Upper lobe of left lung (tissue), 6 donors: ENCODE results near the gene HBS1L. TPM values are rescaled to one million over a fixed set of nuclear protein-coding genes. Genes with fewer than 3 reads are reported as not detected.

Experiments used
- ATAC-seq, 2 donors: fragments of 200-7000 bp; cut with Tn5 transposase; one replicate each; pipeline ENCODE4 v1.9.1; 2022; ENCODE audit warnings: mild to moderate bottlenecking in 2 of 2, moderate library complexity in 2 of 2; ENCODE audit not compliant: low FRiP score in 2 of 2
- DNase-seq, 2 donors: peaks; one replicate each; pipeline ENCODE4 v3.0.0-alpha.2; 2019 to 2020
- H3K27ac ChIP-seq, 4 donors: fragments of 200-600 bp; sonication (generic); one replicate each; pipeline ENCODE4 v1.5.1; 2016 to 2019
- H3K27me3 ChIP-seq, 4 donors: fragments of 200-600 bp; sonication (generic); one replicate each; pipeline ENCODE4 v1.5.1; 2017 to 2019
- H3K36me3 ChIP-seq, 4 donors: fragments of 200-600 bp; sonication (generic); one replicate each; pipeline ENCODE4 v1.5.1; 2016 to 2019
- H3K4me1 ChIP-seq, 4 donors: fragments of 200-600 bp; sonication (generic); one replicate each; pipeline ENCODE4 v1.5.1; 2018 to 2019
- H3K4me3 ChIP-seq, 4 donors: fragments of 200-600 bp; sonication (generic); one replicate each; pipeline ENCODE4 v1.5.1; 2017 to 2019; ENCODE audit warnings: mild to moderate bottlenecking in 2 of 4, moderate library complexity in 1 of 4
- H3K9me3 ChIP-seq, 4 donors: fragments of 200-600 bp; sonication (generic); one replicate each; pipeline ENCODE4 v1.5.1; 2018 to 2019
- EP300 ChIP-seq, 4 donors: sonication (generic); formaldehyde crosslinking; IDR thresholded peaks; one replicate each; pipeline ENCODE4 v1.5.1; 2017; ENCODE audit warnings: antibody characterized with exemption in 4 of 4, control low read depth in 2 of 4
- POLR2A ChIP-seq, 4 donors: fragments of 450-650 bp; IDR thresholded peaks; one replicate each; pipeline ENCODE4 v1.5.1; 2016 to 2017; ENCODE audit warnings: antibody characterized with exemption in 4 of 4, mild to moderate bottlenecking in 2 of 4
- POLR2AphosphoS5 ChIP-seq, 2 donors: sonication (generic); formaldehyde crosslinking; IDR thresholded peaks; one replicate each; pipeline ENCODE4 v1.5.1; 2017; ENCODE audit warnings: antibody characterized with exemption in 2 of 2
- WGBS, 2 donors: methylation state at CpG; one replicate each; pipeline ENCODE4 v1.1.5; 2017 to 2018; 5-methylcytosine and 5-hydroxymethylcytosine counted together
- total RNA-seq, 6 donors: library from RNA; depleted of rRNA in 4 of 6; stranded (reverse); fragments of >200 nt in 4 of 6; gene quantifications; one replicate each; pipeline versions ENCODE4 v1.1.0 to v1.2.1, GENCODE V29; 2016 to 2021
- TF ChIP-seq, protein P1 (sequence below), 6 experiments: fragments of 450-650 bp in 4 of 6; fragments of 200-600 bp in 2 of 6; sonication (generic) in 2 of 6; IDR thresholded peaks; one replicate each; pipeline ENCODE4 v1.5.1; 2016 to 2019; ENCODE audit warnings: antibody characterized with exemption in 6 of 6
- donor health status: DM: no; HTN: no; CAD: no; lungs with moderate emphysema.
- donor health status: DM: no; HTN: yes; CAD: no; lungs with severe emphysema.

Gene HBS1L
- total RNA-seq: 10 to 100 TPM; 16.8 to 47.0 (median 38.5) TPM

DNA sequence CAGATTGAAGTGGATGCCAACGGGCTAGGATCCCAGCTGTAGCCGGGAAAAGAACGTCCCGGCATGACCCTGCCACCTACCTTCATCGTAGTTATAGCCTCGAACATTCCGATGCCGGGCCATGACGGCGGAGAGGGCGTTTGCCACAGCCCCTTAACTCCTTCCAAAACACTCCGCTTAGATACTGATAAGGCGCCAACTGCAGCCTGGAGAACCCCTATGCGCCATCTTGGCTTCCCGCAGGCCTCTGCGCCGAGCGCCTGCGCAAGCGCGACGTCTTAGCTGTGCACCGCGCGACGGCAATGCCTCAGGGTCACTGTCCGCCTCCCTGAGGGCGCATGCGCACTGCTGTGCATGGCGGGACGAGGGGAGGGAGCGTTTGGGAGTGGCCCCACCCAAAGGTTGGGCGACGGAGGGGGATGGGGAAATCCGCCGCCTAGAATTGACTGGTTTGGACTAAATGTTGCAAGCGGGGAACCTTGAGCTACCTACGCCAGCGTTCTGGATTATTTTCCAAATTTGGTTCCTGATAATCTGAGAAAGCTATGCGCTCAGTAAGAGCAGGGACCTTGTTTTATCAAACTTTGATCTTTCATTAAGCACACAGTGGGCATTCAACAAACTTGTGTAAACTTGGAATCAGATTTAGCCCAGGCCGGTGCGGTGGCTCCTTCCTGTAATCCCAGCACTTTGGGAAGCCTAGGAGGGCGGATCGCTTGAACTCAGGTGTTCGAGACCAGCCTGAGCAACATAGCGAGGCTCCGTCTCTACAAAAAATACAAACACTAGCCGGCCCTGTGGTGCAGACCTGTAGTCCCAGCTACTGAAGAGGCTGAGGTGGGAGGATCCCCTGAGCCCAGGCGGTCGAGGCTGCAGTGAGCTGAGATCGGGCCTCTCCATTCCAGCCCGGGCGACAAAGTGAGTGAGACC, at the start of gene HBS1L:
Gene HBS1L (minus strand): TSS at position 254 of the 930 bp plus-strand sequence. CDS start 131 bp downstream, at position 123.
- peaks cover 0 to 2% (median under 1%) of the 10 kb centered on the region in 4 donors for H3K36me3 ChIP-seq
- no peaks in the 10 kb centered on the region for H3K9me3 ChIP-seq
- TF ChIP-seq POLR2A (IDR thresholded peaks at IDR 0.05) (peak in 3 of 4 donors; percentile 84 to 92 (median 85)), POLR2AphosphoS5 (IDR thresholded peaks at IDR 0.05) (peak; percentile 89 to 98), EP300 (IDR thresholded peaks at IDR 0.05) (peak in 1 of 4 donors; percentile 81)
- TF ChIP-seq, protein P1, sequence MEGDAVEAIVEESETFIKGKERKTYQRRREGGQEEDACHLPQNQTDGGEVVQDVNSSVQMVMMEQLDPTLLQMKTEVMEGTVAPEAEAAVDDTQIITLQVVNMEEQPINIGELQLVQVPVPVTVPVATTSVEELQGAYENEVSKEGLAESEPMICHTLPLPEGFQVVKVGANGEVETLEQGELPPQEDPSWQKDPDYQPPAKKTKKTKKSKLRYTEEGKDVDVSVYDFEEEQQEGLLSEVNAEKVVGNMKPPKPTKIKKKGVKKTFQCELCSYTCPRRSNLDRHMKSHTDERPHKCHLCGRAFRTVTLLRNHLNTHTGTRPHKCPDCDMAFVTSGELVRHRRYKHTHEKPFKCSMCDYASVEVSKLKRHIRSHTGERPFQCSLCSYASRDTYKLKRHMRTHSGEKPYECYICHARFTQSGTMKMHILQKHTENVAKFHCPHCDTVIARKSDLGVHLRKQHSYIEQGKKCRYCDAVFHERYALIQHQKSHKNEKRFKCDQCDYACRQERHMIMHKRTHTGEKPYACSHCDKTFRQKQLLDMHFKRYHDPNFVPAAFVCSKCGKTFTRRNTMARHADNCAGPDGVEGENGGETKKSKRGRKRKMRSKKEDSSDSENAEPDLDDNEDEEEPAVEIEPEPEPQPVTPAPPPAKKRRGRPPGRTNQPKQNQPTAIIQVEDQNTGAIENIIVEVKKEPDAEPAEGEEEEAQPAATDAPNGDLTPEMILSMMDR (IDR thresholded peaks at IDR 0.05): peak in 1 of 6 experiments; percentile 45
- ATAC-seq: peak; percentile 100
- 11 to 34% methylated on average over 10 to 53 of the region's 53 CpGs for WGBS, 2 donors
- peak within 1 kb of the TSS; percentile 67 to 93 (median 75) for H3K4me3 ChIP-seq
- H3K4me1 ChIP-seq: peaks cover 20 to 31% (median 21%) of the 10 kb centered on the region in 4 donors
- H3K27ac ChIP-seq: peak within 1 kb of the TSS; percentile 87 to 92 (median 90)
- DNase-seq: peak; percentile 98
- H3K27me3 ChIP-seq: no peaks in the 10 kb centered on the region

GRCh38 chr6:135104199-135104598, 49.6 kb upstream of the HBS1L start:
- DNase-seq: no peak
- Histone ChIP-seq H3K9me3 (no peaks in the 10 kb centered on the region), H3K4me1 (no peaks in the 10 kb centered on the region), H3K36me3 (no peaks in the 10 kb centered on the region), H3K27me3 (no peaks in the 10 kb centered on the region), H3K4me3 (no peak overlapping the region), H3K27ac (no peak overlapping the region)
- 76 to 83% methylated on average over 4 of the region's 4 CpGs for WGBS, 2 donors
- no peak for ATAC-seq
- TF ChIP-seq, protein P1 (IDR thresholded peaks at IDR 0.05): no peak
- TF ChIP-seq POLR2AphosphoS5 (IDR thresholded peaks at IDR 0.05) (no peak), POLR2A (IDR thresholded peaks at IDR 0.05) (no peak), EP300 (IDR thresholded peaks at IDR 0.05) (no peak)

DNA sequence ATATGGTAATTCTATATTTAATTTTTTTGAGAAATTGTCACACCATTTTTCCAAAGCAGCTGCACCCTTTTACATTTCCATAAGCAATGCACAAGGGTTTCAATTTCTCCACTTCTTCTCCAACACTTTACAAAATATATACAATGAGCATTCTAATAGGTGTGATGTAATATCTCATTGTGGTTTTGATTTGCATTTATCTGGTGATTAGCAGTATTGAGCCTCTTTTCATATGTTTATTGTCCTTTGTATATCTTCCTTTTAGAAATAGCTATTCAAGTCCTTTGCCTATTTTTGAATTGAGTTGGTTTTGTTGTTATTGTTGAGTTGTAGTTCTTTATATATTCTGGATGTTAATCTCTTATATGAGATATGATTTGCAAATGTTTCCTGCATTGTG, 47.6 kb upstream of the HBS1L start:
- no peak for TF ChIP-seq POLR2AphosphoS5 (IDR thresholded peaks at IDR 0.05)
- no peak for TF ChIP-seq POLR2A (IDR thresholded peaks at IDR 0.05)
- no peak for TF ChIP-seq EP300 (IDR thresholded peaks at IDR 0.05)
- TF ChIP-seq, protein P1 (IDR thresholded peaks at IDR 0.05): no peak
- no peak overlapping the region for H3K27ac ChIP-seq
- ATAC-seq (no peak), DNase-seq (no peak)
- no peaks in the 10 kb centered on the region for H3K9me3 ChIP-seq
- no peaks in the 10 kb centered on the region for H3K4me1 ChIP-seq
- no peaks in the 10 kb centered on the region for H3K27me3 ChIP-seq
- H3K36me3 ChIP-seq: no peaks in the 10 kb centered on the region
- no peak overlapping the region for H3K4me3 ChIP-seq

DNA sequence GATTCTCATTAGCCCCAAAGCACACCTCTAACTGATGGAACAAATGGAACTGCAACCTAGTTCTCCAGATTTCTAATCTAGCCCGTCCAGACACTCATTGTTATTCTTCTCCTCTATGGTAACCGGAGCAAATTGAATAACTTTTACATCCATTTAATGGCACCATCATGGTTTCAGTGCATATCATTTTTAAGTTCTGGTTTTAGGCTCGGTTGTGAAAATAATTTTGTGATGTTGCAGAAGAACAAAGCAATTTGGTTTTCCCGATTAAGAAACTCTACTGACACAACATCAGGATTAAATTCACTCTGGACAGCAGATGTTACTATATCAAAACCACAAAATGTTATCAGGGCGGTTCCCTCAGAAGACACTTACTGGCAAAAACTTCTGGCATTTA, 42.5 kb upstream of the HBS1L start:
- no peaks in the 10 kb centered on the region for H3K27me3 ChIP-seq
- 73 to 79% methylated on average over 5 of the region's 5 CpGs for WGBS, 2 donors
- ATAC-seq (no peak), DNase-seq (no peak)
- no peaks in the 10 kb centered on the region for H3K9me3 ChIP-seq
- TF ChIP-seq EP300 (IDR thresholded peaks at IDR 0.05): no peak
- no peak for TF ChIP-seq POLR2AphosphoS5 (IDR thresholded peaks at IDR 0.05)
- no peak for TF ChIP-seq POLR2A (IDR thresholded peaks at IDR 0.05)
- TF ChIP-seq, protein P1 (IDR thresholded peaks at IDR 0.05): no peak
- H3K27ac ChIP-seq: no peak overlapping the region
- no peak overlapping the region for H3K4me3 ChIP-seq
- no peaks in the 10 kb centered on the region for H3K36me3 ChIP-seq
- no peaks in the 10 kb centered on the region for H3K4me1 ChIP-seq
